IMR-90 (cell line): ENCODE data around the gene DPP6. TPM values are rescaled to one million over a fixed set of nuclear protein-coding genes. Genes with fewer than 3 reads are reported as not detected.

Experiments used
- ATAC-seq: fragments of 200-7000 bp; cut with Tn5 transposase; 2 replicates; pipeline ENCODE4 v1.9.1; 2020; ENCODE audit warnings: low read depth, mild to moderate bottlenecking, moderate library complexity
- BruUV-seq: library from RNA; stranded (reverse); fragments of 400-500 nt; replicated peaks from 2 replicates; lab custom pipeline; 2021; lab: Mats Ljungman, UMichigan
- CTCF ChIA-PET: fragments of 300-600 bp; formaldehyde crosslinking; extraction: SDS; loops from one replicate; lab custom pipeline; 2021; ENCODE audit warnings: antibody characterized with exemption; lab: Yijun Ruan, JAX
- POLR2A ChIA-PET: fragments of 300-600 bp; sonication (Branson Sonifier 250); formaldehyde crosslinking; loops from one replicate; lab custom pipeline; 2022; ENCODE audit warnings: antibody characterized with exemption; ENCODE audit not compliant: unreplicated experiment; lab: Charles Lee
- DNase-seq: peaks from one replicate; pipeline ENCODE4 v3.0.0; 2013
- H2AFZ ChIP-seq: replicated peaks from 2 replicates; pipeline ENCODE3; 2013; ENCODE audit warnings: low read length, mild to moderate bottlenecking; ENCODE audit not compliant: poor library complexity
- H2AK5ac ChIP-seq: 2 replicates; pipeline ENCODE4 v1.6.1; 2013; ENCODE audit warnings: low read depth, low read length, inconsistent platforms
- H2AK9ac ChIP-seq: replicated peaks from 2 replicates; pipeline ENCODE3; 2013; ENCODE audit warnings: mild to moderate bottlenecking, low read depth, low read length, moderate library complexity; ENCODE audit not compliant: poor library complexity
- H2BK120ac ChIP-seq: 2 replicates; pipeline ENCODE4 v1.6.1; 2013; ENCODE audit warnings: low read depth, low read length, inconsistent platforms
- H2BK15ac ChIP-seq: 3 replicates; pipeline ENCODE4 v1.6.1; 2013; ENCODE audit warnings: low read depth, low read length, inconsistent platforms
- H2BK20ac ChIP-seq: 2 replicates; pipeline ENCODE4 v1.6.1; 2013; ENCODE audit warnings: low read depth, mild to moderate bottlenecking, inconsistent platforms, low read length, moderate library complexity
- H2BK5ac ChIP-seq: 2 replicates; pipeline ENCODE4 v1.6.1; 2013; ENCODE audit warnings: mild to moderate bottlenecking, low read depth, low read length, inconsistent platforms; ENCODE audit not compliant: poor library complexity, severe bottlenecking
- H3K14ac ChIP-seq: replicated peaks from 2 replicates; pipeline ENCODE4 v1.6.1; 2013; ENCODE audit warnings: low read depth, low read length, inconsistent platforms
- H3K18ac ChIP-seq: 2 replicates; pipeline ENCODE4 v1.6.1; 2013; ENCODE audit warnings: low read depth, low read length, control low read depth
- H3K23ac ChIP-seq: 2 replicates; pipeline ENCODE4 v1.6.1; 2013; ENCODE audit warnings: low read depth, low read length, inconsistent platforms
- H3K27ac ChIP-seq: 2 replicates; pipeline ENCODE4 v1.5.1; 2013; ENCODE audit warnings: mild to moderate bottlenecking, control low read depth, low read length; ENCODE audit not compliant: insufficient read depth
- H3K27me3 ChIP-seq: 2 replicates; pipeline ENCODE4 v1.6.1; 2013; ENCODE audit warnings: low read length; ENCODE audit not compliant: control insufficient read depth, insufficient read depth
- H3K36me3 ChIP-seq: 2 replicates; pipeline ENCODE4 v1.6.1; 2013; ENCODE audit warnings: low read length, mixed read lengths; ENCODE audit not compliant: control insufficient read depth, insufficient read depth
- H3K4ac ChIP-seq: 2 replicates; pipeline ENCODE4 v1.6.1; 2013; ENCODE audit warnings: low read depth, low read length, inconsistent platforms
- H3K4me1 ChIP-seq: 2 replicates; pipeline ENCODE4 v1.6.1; 2013; ENCODE audit warnings: low read length, mixed read lengths; ENCODE audit not compliant: control insufficient read depth, insufficient read depth
- H3K4me2 ChIP-seq: 2 replicates; pipeline ENCODE4 v1.6.1; 2013; ENCODE audit warnings: low read depth, mild to moderate bottlenecking, control low read depth, low read length, moderate library complexity
- H3K4me3 ChIP-seq: 2 replicates; pipeline ENCODE4 v1.5.1; 2013; ENCODE audit warnings: low read depth, mild to moderate bottlenecking, control low read depth, low read length, moderate library complexity; ENCODE audit not compliant: insufficient read depth
- H3K56ac ChIP-seq: 2 replicates; pipeline ENCODE4 v1.6.1; 2013; ENCODE audit warnings: low read length, inconsistent platforms; ENCODE audit not compliant: insufficient read depth; ENCODE audit errors: extremely low read depth
- H3K79me1 ChIP-seq, 2 experiments: 2 replicates each; pipeline ENCODE4 v1.6.1; 2013; ENCODE audit warnings: low read length in 2 of 2, inconsistent platforms in 1 of 2, low read depth in 1 of 2
- H3K9ac ChIP-seq: 2 replicates; pipeline ENCODE4 v1.6.1; 2013; ENCODE audit warnings: low read depth, low read length, control low read depth
- H3K9me1 ChIP-seq: 2 replicates; pipeline ENCODE4 v1.6.1; 2013; ENCODE audit warnings: low read length, inconsistent platforms; ENCODE audit not compliant: insufficient read depth
- H3K9me3 ChIP-seq: 2 replicates; pipeline ENCODE4 v1.6.1; 2013; ENCODE audit warnings: low read length; ENCODE audit not compliant: control insufficient read depth, insufficient read depth
- H4K20me1 ChIP-seq: 2 replicates; pipeline ENCODE4 v1.6.1; 2013; ENCODE audit warnings: low read length, inconsistent platforms; ENCODE audit not compliant: insufficient read depth
- H4K5ac ChIP-seq: 2 replicates; pipeline ENCODE4 v1.6.1; 2013; ENCODE audit warnings: mild to moderate bottlenecking, low read depth, low read length, control low read depth
- H4K8ac ChIP-seq, 2 experiments: 2 replicates each; pipeline ENCODE4 v1.6.1; 2013; ENCODE audit warnings: low read depth in 2 of 2, low read length in 2 of 2, control low read depth in 1 of 2, inconsistent platforms in 1 of 2
- H4K91ac ChIP-seq: 2 replicates; pipeline ENCODE4 v1.6.1; 2013; ENCODE audit warnings: low read depth, low read length, inconsistent platforms; ENCODE audit not compliant: insufficient read depth
- CEBPB ChIP-seq: IDR thresholded peaks from 2 replicates; pipeline ENCODE4 v1.6.1; 2012; ENCODE audit warnings: low read depth, low read length, improper control_type of control experiment
- CHD1 ChIP-seq: IDR thresholded peaks from 2 replicates; pipeline ENCODE4 v1.6.1; 2012; ENCODE audit warnings: low read depth, low read length, improper control_type of control experiment
- CTCF ChIP-seq: conservative IDR thresholded peaks from 2 replicates; pipeline ENCODE4 v1.5.1; 2012; ENCODE audit warnings: mild to moderate bottlenecking, low read depth, low read length, improper control_type of control experiment
- ELK1 ChIP-seq: fragments of 150-350 bp; IDR thresholded peaks from 2 replicates; pipeline ENCODE4 v1.6.1; 2016; ENCODE audit warnings: low read depth, mild to moderate bottlenecking, low read length, moderate library complexity, borderline replicate concordance
- FOS ChIP-seq: fragments of 150-350 bp; IDR thresholded peaks from 2 replicates; pipeline ENCODE4 v1.6.1; 2016; ENCODE audit warnings: low read depth, low read length
- MAZ ChIP-seq: IDR thresholded peaks from 2 replicates; pipeline ENCODE4 v1.6.1; 2012; ENCODE audit warnings: low read depth, mild to moderate bottlenecking, low read length, improper control_type of control experiment, moderate library complexity, borderline replicate concordance
- MXI1 ChIP-seq: IDR thresholded peaks from 2 replicates; pipeline ENCODE4 v1.6.1; 2012; ENCODE audit warnings: low read depth, mild to moderate bottlenecking, low read length, moderate library complexity, borderline replicate concordance
- NFE2L2 ChIP-seq: fragments of 150-350 bp; IDR thresholded peaks from 2 replicates; pipeline ENCODE4 v1.6.1; 2016; ENCODE audit warnings: low read depth, mild to moderate bottlenecking, low read length
- POLR2A ChIP-seq: IDR thresholded peaks from 2 replicates; pipeline ENCODE4 v1.6.1; 2012; ENCODE audit warnings: mild to moderate bottlenecking, low read depth, low read length
- RCOR1 ChIP-seq: IDR thresholded peaks from 2 replicates; pipeline ENCODE4 v1.6.1; 2012; ENCODE audit warnings: mild to moderate bottlenecking, low read length, improper control_type of control experiment; ENCODE audit not compliant: insufficient replicate concordance
- USF2 ChIP-seq: fragments of 150-350 bp; IDR thresholded peaks from 2 replicates; pipeline ENCODE4 v1.6.1; 2017; ENCODE audit warnings: mild to moderate bottlenecking, antibody characterized with exemption, low read length, low read depth
- WGBS, 2 experiments: methylation state at CpG; one replicate each; pipeline versions ENCODE4 v1.1.5 to v1.1.7; 2013; ENCODE audit warnings: missing lambda C conversion rate in 2 of 2; ENCODE audit not compliant: insufficient read length in 1 of 2; ENCODE audit errors: extremely low coverage in 2 of 2; 5-methylcytosine and 5-hydroxymethylcytosine counted together
- dilution Hi-C: fragments of 300-500 bp; cut with HindIII; formaldehyde crosslinking; loops from one replicate; pipeline ENCODE4 v1.14.3; 2018; ENCODE audit warnings: low sequenced_read_pairs; ENCODE audit not compliant: unreplicated experiment
- in situ Hi-C: fragments of 300-500 bp; cut with MboI; formaldehyde crosslinking; loops from 3 replicates; pipeline ENCODE4 v1.14.3; 2019; ENCODE audit warnings: low sequenced_read_pairs, inconsistent platforms, mixed read lengths
- intact Hi-C: fragments of 100-400 bp; cut with micrococcal nuclease; formaldehyde crosslinking; loops from 2 replicates; pipeline ENCODE4 v1.10.0; 2022
- polyA plus RNA-seq, 3 experiments: library from polyadenylated mRNA; depleted of rRNA; stranded (reverse); fragments of >200 nt; gene quantifications; 2 replicates each; pipeline ENCODE4 v1.2.3, GENCODE V29; 2012; ENCODE audit warnings: low replicate concordance in 1 of 3
- total RNA-seq: library from RNA; depleted of rRNA; stranded (reverse); fragments of >200 nt; gene quantifications from 2 replicates; pipeline ENCODE4 v1.2.3, GENCODE V29; 2012

Gene DPP6
- total and polyA plus RNA-seq, 2 of the 4 experiments (the other 2 are of a cell fraction): not detected

GRCh38 chr7:154855366-154855765 lies 803.2 kb downstream of the DPP6 start:
- no peak overlapping the region for H4K8ac ChIP-seq
- H3K27ac ChIP-seq: no peak overlapping the region
- no peak overlapping the region for H2AK9ac ChIP-seq
- H3K4me3 ChIP-seq: no peak overlapping the region
- no peak overlapping the region for H3K4me2 ChIP-seq
- H3K9me3 ChIP-seq: peaks cover 54% of the 10 kb centered on the region
- H3K23ac ChIP-seq: no peak overlapping the region
- H3K18ac ChIP-seq: no peak overlapping the region
- intact Hi-C loops: no loop called here
- no peaks in the 10 kb centered on the region for H3K4me1 ChIP-seq
- POLR2A ChIA-PET: no interaction called here
- no peaks in the 10 kb centered on the region for H3K79me1 ChIP-seq
- H3K9ac ChIP-seq: no peak overlapping the region
- no peak for DNase-seq
- no peak for ATAC-seq
- no peaks in the 10 kb centered on the region for H4K20me1 ChIP-seq
- no peaks in the 10 kb centered on the region for H3K27me3 ChIP-seq
- no peak overlapping the region for H3K14ac ChIP-seq
- no TSS peak for BruUV-seq
- no peak overlapping the region for H2BK120ac ChIP-seq
- H2AK5ac ChIP-seq: no peak overlapping the region
- 40% methylated on average over 1 of the region's 12 CpGs; no CpG with 5 or more reads in 1 of the 2 experiments for WGBS, 2 experiments
- H4K91ac ChIP-seq: no peak overlapping the region
- no peaks in the 10 kb centered on the region for H3K36me3 ChIP-seq
- no peak overlapping the region for H2BK15ac ChIP-seq
- in situ Hi-C loops: no loop called here
- H2BK5ac ChIP-seq: no peak overlapping the region
- TF ChIP-seq MXI1 (no peak), FOS (no peak), RCOR1 (no peak), NFE2L2 (no peak), CEBPB (no peak), CTCF (no peak), CHD1 (no peak), USF2 (no peak), MAZ (no peak), POLR2A (no peak), ELK1 (no peak)
- CTCF ChIA-PET: no interaction called here
- no peak overlapping the region for H3K4ac ChIP-seq
- no peak overlapping the region for H4K5ac ChIP-seq
- H3K9me1 ChIP-seq: no peaks in the 10 kb centered on the region
- H2BK20ac ChIP-seq: no peak overlapping the region
- no peak overlapping the region for H3K56ac ChIP-seq
- dilution Hi-C loops: no loop called here
- H2AFZ ChIP-seq: no peak overlapping the region
